ENCODE results near the gene SLC16A2. TPM values are rescaled to one million over a fixed set of nuclear protein-coding genes. Genes with fewer than 3 reads are reported as not detected.

SLC16A2 gene
- total and polyA plus RNA-seq, 10 of the 15 experiments (the other 5 are each of a cell fraction or from before 2014, with no cell fraction given) = 0.08 to 0.13 TPM; not detected in 8

DNA sequence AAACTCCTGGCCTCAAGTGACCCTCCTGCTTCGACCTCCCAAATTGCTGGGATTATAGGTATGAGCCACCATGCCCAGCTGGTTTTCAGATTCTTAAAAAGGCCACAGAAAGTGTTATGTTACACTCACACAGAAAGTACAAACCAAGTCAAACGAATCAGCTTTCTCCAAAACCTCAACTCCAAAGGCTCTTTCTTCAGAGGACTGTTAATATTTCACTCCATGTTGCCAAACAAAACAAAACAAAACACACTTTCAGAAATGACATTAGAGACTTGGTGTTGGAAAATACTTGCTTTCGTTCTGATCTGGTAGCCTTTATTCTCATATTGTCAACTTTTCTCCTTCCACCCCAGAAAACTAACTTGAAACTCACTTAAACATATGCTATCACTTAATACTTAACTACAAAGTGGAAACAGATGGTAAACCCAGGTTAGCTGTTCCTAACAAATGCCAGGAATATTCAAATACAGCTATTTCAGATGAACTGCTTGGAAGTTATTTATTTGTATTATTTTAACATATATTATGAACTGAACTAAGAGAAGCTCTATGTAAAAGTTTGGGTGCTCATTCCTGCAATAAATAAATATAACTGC is 158.4 kb downstream of the SLC16A2 start (continued):
- TF ChIP-seq, protein P1, sequence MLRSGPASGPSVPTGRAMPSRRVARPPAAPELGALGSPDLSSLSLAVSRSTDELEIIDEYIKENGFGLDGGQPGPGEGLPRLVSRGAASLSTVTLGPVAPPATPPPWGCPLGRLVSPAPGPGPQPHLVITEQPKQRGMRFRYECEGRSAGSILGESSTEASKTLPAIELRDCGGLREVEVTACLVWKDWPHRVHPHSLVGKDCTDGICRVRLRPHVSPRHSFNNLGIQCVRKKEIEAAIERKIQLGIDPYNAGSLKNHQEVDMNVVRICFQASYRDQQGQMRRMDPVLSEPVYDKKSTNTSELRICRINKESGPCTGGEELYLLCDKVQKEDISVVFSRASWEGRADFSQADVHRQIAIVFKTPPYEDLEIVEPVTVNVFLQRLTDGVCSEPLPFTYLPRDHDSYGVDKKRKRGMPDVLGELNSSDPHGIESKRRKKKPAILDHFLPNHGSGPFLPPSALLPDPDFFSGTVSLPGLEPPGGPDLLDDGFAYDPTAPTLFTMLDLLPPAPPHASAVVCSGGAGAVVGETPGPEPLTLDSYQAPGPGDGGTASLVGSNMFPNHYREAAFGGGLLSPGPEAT (IDR thresholded peaks at IDR 0.05; ENCODE audit: low read depth) = no peak
- TF ChIP-seq, protein P2, sequence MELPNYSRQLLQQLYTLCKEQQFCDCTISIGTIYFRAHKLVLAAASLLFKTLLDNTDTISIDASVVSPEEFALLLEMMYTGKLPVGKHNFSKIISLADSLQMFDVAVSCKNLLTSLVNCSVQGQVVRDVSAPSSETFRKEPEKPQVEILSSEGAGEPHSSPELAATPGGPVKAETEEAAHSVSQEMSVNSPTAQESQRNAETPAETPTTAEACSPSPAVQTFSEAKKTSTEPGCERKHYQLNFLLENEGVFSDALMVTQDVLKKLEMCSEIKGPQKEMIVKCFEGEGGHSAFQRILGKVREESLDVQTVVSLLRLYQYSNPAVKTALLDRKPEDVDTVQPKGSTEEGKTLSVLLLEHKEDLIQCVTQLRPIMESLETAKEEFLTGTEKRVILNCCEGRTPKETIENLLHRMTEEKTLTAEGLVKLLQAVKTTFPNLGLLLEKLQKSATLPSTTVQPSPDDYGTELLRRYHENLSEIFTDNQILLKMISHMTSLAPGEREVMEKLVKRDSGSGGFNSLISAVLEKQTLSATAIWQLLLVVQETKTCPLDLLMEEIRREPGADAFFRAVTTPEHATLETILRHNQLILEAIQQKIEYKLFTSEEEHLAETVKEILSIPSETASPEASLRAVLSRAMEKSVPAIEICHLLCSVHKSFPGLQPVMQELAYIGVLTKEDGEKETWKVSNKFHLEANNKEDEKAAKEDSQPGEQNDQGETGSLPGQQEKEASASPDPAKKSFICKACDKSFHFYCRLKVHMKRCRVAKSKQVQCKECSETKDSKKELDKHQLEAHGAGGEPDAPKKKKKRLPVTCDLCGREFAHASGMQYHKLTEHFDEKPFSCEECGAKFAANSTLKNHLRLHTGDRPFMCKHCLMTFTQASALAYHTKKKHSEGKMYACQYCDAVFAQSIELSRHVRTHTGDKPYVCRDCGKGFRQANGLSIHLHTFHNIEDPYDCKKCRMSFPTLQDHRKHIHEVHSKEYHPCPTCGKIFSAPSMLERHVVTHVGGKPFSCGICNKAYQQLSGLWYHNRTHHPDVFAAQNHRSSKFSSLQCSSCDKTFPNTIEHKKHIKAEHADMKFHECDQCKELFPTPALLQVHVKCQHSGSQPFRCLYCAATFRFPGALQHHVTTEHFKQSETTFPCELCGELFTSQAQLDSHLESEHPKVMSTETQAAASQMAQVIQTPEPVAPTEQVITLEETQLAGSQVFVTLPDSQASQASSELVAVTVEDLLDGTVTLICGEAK (IDR thresholded peaks at IDR 0.05; ENCODE audit: borderline replicate concordance) = no peak
- TF ChIP-seq, protein P3, sequence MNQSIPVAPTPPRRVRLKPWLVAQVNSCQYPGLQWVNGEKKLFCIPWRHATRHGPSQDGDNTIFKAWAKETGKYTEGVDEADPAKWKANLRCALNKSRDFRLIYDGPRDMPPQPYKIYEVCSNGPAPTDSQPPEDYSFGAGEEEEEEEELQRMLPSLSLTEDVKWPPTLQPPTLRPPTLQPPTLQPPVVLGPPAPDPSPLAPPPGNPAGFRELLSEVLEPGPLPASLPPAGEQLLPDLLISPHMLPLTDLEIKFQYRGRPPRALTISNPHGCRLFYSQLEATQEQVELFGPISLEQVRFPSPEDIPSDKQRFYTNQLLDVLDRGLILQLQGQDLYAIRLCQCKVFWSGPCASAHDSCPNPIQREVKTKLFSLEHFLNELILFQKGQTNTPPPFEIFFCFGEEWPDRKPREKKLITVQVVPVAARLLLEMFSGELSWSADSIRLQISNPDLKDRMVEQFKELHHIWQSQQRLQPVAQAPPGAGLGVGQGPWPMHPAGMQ (IDR thresholded peaks at IDR 0.05; ENCODE audit: borderline replicate concordance) = no peak
- TF ChIP-seq GATAD2B (conservative IDR thresholded peaks at IDR 0.05; ENCODE audit: low read depth) (no peak), HCFC1 (IDR thresholded peaks at IDR 0.05; ENCODE audit: low read length) (no peak), DPF2 (IDR thresholded peaks at IDR 0.05) (no peak), IRF4 (IDR thresholded peaks at IDR 0.05; ENCODE audit: low read depth, low read length) (no peak), BHLHE40 (IDR thresholded peaks at IDR 0.05; ENCODE audit: borderline replicate concordance in 1 of 2, low read depth in 2 of 2, low read length in 1 of 2) (no peak), RUNX3 (IDR thresholded peaks at IDR 0.05; ENCODE audit: low read length) (no peak), FOS (IDR thresholded peaks at IDR 0.05; ENCODE audit: borderline replicate concordance, extremely low read depth, insufficient read length) (no peak)

Small RNA genes within 50 kb of the gene (small RNA-seq; reads per million reads assigned to genes)
- not detected for gene RN7SL790P

Other genes with a start within 250 kb of the SLC16A2 start
- gene ZCCHC13, start 117.3 kb upstream of the SLC16A2 start, total RNA-seq (2014; rRNA removed) = not detected in 2 replicates
- not detected in 2 replicates for gene ZCCHC13, start 117.3 kb upstream of the SLC16A2 start, total RNA-seq (2014; rRNA removed; fragmentation: Illumina TruSeq; extraction: Trizol)
- gene ZCCHC13, start 117.3 kb upstream of the SLC16A2 start, total RNA-seq (2021) = not detected in 2 replicates
- not detected in 2 replicates for gene ZCCHC13, start 117.3 kb upstream of the SLC16A2 start, polyA plus RNA-seq (2011; rRNA removed)
- not detected in 2 replicates for gene ZCCHC13, start 117.3 kb upstream of the SLC16A2 start, polyA plus RNA-seq (2014; fragmentation: Illumina TruSeq; extraction: Trizol)
- not detected for gene ZCCHC13, start 117.3 kb upstream of the SLC16A2 start, polyA plus RNA-seq (2014; fragmentation: Nextera tagmentation; extraction: Ambion mirVana)
- not detected in 2 replicates for gene ZCCHC13, start 117.3 kb upstream of the SLC16A2 start, polyA plus RNA-seq (2014; rRNA removed)
- not detected for gene ZCCHC13, start 117.3 kb upstream of the SLC16A2 start, polyA plus RNA-seq (2016; fragmentation: Nextera tagmentation; extraction: Ambion mirVana)
- gene RLIM, start 193.1 kb downstream of the SLC16A2 start, total RNA-seq (2014; rRNA removed) = 22.8 and 29.1 TPM in 2 replicates
- gene RLIM, start 193.1 kb downstream of the SLC16A2 start, total RNA-seq (2014; rRNA removed; fragmentation: Illumina TruSeq; extraction: Trizol) = 33.8 and 33.9 TPM in 2 replicates
- gene RLIM, start 193.1 kb downstream of the SLC16A2 start, total RNA-seq (2021) = 24.8 and 26.3 TPM in 2 replicates
- gene RLIM, start 193.1 kb downstream of the SLC16A2 start, polyA plus RNA-seq (2011; rRNA removed) = 26.2 and 43.5 TPM in 2 replicates
- gene RLIM, start 193.1 kb downstream of the SLC16A2 start, polyA plus RNA-seq (2014; fragmentation: Illumina TruSeq; extraction: Trizol) = 16.8 and 22.4 TPM in 2 replicates
- 1 to 10 TPM; 4.0 to 5.2 TPM for gene RLIM, start 193.1 kb downstream of the SLC16A2 start, polyA plus RNA-seq (2014; fragmentation: Nextera tagmentation; extraction: Ambion mirVana)
- gene RLIM, start 193.1 kb downstream of the SLC16A2 start, polyA plus RNA-seq (2014; rRNA removed) = 9.9 and 11.2 TPM in 2 replicates
- gene RLIM, start 193.1 kb downstream of the SLC16A2 start, polyA plus RNA-seq (2016; fragmentation: Nextera tagmentation; extraction: Ambion mirVana) = 10 to 100 TPM; 12.3 to 13.4 TPM